ENCODE measurements around the gene GRID2.

GRID2 gene

DNA sequence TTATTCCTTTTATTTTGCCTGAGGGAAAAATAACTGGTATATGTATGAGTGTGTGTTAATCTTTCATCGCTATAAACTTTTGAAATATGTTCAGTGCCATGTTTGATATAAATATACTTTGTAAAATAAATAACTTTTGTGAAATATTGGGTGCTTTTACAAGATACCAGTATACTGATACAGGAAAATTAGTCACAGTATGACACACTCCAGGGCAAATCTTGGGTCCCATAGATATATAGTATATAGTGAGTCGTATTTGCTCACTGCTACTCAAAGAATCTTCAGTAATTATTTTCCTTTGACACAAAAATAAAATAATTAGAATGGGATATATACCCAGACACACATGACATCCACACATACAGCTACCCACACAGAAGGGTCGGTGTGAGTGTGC lies 472.3 kb downstream of the GRID2 start:
- no peak for DNase-seq

GRCh38 chr4:92789741-92790140 lies 486.0 kb downstream of the GRID2 start:
- no peak for DNase-seq

GRCh38 chr4:92791871-92792440 lies 488.2 kb downstream of the GRID2 start:
- peak in 1 of 2 experiments; percentile 19 for DNase-seq

GRCh38 chr4:92809381-92809780 lies 505.6 kb downstream of the GRID2 start:
- no peak for DNase-seq

- no peak for DNase-seq
These were observed 508.9 kb downstream of the GRID2 start for GRCh38 chr4:92812652-92813051.

DNA sequence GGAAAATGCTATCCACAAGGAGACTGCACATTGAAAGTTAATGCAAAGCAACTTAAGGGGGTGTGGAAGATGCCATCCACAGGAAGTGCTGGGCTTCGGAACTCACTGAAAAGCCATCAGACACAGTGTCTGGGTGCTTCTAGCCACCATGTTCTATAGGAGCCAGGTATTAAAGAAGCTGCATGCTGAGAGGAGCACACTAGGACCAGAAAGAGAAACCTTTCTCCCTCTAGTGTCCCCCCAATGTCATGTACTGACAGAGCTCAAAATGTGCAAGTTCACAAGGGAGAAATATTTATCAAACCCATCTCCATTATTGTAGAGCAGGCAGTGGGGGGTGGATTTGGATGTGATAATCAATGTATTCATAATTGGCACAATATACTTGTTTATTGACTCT lies 510.9 kb downstream of the GRID2 start:
- DNase-seq: no peak

- no peak for DNase-seq
These were observed 521.5 kb downstream of the GRID2 start for GRCh38 chr4:92825256-92825655.

DNA sequence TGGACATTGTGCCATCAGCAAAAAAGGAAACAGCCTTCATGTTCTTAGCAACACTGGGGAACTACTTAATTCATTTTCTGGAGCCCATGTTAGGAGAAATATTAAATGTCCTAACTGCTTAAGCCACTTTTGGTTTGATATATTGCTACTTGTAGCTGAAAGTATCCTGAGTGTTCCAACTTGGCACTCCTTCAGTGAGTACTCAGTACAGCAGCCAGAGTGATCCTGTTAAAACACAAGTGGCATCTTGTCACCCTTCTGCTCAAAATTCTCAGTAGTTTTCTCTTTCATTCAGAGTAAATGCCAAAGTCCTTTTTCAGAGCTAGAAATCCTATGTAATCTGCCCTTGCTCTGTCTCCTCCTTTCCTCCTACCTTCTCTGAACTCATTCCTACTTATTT lies 522.0 kb downstream of the GRID2 start:
- no peak for DNase-seq

DNA sequence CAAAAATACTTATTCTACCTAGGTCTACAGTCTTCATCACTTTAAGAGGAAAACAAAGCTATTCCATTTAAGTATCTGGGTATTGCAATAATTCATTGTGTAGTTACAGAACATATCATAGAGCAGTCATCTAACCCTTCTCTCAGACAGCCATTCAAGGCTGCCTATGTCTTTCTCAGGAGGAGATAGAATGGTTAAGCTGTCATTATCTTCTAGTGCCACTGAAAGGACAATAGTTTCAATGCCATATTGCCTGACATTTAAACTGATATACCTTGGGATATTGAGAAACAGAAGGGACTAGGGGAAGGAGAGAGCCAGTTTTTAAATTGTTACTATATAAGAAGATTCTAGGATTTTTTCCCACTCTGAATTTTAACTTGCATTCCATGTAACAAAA lies 527.0 kb downstream of the GRID2 start:
- DNase-seq: no peak

- no peak for DNase-seq
These were observed 537.1 kb downstream of the GRID2 start for GRCh38 chr4:92840880-92841279.

GRCh38 chr4:92843784-92844183 lies 540.0 kb downstream of the GRID2 start:
- no peak for DNase-seq

GRCh38 chr4:92847026-92847425 lies 543.3 kb downstream of the GRID2 start:
- peak in 1 of 2 experiments; percentile 40 for DNase-seq

GRCh38 chr4:92862509-92862908 lies 558.7 kb downstream of the GRID2 start:
- DNase-seq: no peak

DNA sequence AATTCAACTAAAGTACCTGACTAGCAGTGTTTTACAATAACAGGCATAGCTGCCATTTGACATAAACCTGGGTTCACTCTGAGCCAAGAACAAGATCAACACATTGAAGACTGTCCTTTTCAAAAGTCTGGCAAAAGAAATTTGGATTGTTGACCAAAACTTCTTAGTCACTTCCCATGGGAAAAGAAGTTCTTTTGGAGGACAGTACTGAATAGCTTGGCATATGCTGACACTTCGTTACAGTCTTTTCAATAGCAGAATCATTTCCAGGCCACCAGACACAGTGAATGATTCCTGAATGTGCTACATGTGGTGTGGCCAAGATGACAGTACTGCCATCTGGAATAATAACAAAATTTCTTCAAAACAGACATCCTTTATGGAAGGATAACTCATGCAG lies 560.3 kb downstream of the GRID2 start:
- DNase-seq: peak in 1 of 2 experiments; percentile 52

DNA sequence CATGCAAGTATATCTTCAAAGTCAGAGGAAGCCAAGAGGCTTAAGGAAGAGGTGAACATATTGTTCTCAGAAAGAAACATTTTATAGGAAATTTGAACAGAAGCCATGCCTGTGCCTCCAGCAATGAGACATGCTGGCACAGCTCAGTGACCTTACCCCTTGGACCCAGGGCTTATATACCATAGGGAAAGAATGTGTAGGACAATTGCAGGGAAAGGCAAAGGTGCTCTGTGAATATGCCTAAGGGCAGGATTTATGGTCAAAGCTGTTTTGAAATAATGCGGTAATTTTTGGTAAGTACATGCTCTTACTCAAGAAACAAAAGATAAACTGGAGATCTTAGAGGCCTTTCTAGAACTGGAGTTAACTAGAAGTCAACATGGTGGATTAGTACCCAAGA lies 568.8 kb downstream of the GRID2 start:
- no peak for DNase-seq

GRCh38 chr4:92885632-92886031 lies 581.9 kb downstream of the GRID2 start:
- no peak for DNase-seq

GRCh38 chr4:92952426-92952825 lies 648.7 kb downstream of the GRID2 start:
- no peak for DNase-seq

- DNase-seq: no peak
These were observed 649.1 kb downstream of the GRID2 start for GRCh38 chr4:92952897-92953296.

- no peak for DNase-seq
These were observed 649.7 kb downstream of the GRID2 start for GRCh38 chr4:92953462-92953861.

GRCh38 chr4:92961881-92962280 lies 658.1 kb downstream of the GRID2 start:
- DNase-seq: no peak

GRCh38 chr4:92962831-92963230 lies 659.1 kb downstream of the GRID2 start:
- DNase-seq: no peak

DNA sequence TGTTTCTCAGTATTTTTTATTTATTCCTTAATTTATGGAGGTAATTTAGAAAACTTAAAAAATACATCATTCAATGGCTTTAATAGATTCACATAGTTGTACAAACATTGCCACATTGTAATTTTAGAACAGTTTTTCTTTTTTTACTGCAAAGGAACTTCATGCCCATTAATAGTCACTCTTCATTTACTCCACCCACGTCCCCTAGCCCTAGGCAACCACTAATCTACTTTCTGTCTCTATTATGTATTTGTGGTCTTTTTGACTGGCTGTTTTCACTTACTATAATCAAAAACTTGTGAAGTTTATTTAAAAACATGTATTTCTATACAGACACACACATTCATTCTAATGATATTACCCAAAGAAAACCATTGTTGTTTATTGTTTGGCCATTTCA lies 664.8 kb downstream of the GRID2 start:
- no peak for DNase-seq

- no peak for DNase-seq
These were observed 665.2 kb downstream of the GRID2 start for GRCh38 chr4:92968996-92969395.

GRCh38 chr4:92969650-92970379 lies 666.0 kb downstream of the GRID2 start:
- no peak for DNase-seq

DNA sequence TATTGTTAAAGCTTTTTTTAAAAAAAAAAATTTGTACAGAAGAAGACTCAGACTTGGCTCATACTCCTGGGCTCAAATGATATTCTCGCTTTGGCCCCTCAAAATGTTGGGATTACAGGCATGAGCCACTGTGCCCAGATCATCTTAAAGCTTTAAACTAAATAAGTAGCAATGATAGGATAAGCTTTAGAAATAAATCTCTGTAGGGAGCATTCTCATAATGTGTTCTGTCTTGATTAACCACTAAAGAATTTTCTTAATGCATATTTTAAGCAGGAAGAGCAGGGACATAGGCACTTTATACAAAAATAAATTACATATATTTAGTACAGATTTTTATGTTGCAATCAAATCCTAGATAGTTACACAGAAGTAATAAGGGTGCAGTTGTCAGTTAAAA lies 667.2 kb downstream of the GRID2 start:
- no peak for DNase-seq

Measured in cerebellar nuclear complex (tissue), 1 donor.